GM12872 (cell line): ENCODE results near the gene ZFX.

Source experiments
- TF ChIP-seq, protein P1 (sequence below): IDR thresholded peaks from 3 replicates; pipeline ENCODE4 v1.5.1; 2011; ENCODE audit warnings: low read depth, mild to moderate bottlenecking, low read length, moderate library complexity; ENCODE audit not compliant: insufficient read depth

ZFX gene

DNA sequence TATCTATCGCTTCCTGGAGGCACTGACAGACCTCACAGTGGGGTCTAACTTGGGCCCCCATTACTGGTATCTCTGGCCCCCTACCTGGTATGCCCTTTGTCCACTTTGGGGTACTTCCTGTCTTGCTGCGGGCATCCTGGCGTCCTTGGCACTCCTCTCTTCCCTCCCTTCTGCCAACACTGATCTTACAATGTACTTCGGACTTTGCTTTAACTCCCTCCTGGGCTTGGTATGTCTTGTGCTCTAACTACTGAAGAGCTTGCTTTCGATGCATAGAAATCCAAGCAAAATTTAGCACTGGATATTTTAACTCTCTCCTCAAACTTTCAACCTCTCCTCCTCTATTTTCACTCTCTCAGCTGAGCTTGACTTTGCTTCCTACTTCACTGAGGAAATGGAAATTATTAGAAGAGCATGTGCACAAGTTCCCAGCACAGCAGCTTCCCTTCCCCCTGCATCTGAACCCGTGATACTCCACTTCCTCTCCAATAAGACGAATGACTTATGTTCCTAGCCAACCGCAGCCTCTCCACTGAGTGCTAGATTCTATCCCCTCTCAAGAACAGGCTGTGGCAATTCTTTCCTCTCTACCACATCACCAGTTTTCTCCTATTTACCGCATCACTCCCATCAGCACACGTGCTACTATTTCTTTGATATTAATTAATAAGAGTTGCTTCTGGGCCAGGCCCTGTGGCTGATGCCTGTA lies 111.5 kb downstream of the ZFX start:
- TF ChIP-seq, protein P1, sequence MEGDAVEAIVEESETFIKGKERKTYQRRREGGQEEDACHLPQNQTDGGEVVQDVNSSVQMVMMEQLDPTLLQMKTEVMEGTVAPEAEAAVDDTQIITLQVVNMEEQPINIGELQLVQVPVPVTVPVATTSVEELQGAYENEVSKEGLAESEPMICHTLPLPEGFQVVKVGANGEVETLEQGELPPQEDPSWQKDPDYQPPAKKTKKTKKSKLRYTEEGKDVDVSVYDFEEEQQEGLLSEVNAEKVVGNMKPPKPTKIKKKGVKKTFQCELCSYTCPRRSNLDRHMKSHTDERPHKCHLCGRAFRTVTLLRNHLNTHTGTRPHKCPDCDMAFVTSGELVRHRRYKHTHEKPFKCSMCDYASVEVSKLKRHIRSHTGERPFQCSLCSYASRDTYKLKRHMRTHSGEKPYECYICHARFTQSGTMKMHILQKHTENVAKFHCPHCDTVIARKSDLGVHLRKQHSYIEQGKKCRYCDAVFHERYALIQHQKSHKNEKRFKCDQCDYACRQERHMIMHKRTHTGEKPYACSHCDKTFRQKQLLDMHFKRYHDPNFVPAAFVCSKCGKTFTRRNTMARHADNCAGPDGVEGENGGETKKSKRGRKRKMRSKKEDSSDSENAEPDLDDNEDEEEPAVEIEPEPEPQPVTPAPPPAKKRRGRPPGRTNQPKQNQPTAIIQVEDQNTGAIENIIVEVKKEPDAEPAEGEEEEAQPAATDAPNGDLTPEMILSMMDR, result no peak

DNA sequence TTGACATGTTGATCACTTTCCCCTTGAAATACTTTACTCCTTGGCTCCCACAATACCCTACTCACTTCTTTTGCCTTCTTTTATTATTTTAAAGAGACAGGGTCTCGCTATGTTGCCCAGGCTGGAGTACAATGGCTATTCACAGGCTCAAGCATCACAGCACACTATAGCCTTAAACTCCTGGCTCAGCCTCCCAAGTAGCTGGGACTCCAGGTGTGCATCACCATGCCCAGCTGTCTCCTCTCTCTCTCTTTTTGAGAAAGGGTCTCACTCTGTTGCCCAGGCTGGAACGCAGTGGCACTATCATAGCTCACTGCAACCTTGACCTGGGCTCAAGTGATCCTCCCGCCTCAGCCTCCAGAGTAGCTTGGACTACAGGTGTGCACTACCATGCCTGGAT lies 112.8 kb downstream of the ZFX start:
- TF ChIP-seq, protein P1, result no peak

DNA sequence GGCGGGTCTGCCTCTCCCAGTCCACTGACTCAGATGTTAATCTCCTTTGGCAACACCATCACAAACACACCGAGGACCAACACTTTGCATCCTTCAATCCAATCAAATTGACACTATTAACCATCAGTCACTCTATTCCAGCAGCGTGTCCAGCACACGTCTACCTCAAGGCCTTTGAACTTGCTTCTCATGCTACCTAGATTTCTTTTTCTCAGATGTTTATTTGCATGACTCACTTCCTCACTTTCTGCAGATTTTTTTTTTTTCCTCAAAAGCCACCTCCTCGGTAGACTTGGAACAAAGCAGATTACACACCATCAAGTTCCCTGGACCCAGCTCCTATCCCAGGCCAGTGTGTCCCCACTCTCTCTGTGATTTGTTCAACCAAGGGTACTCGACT lies 114.9 kb downstream of the ZFX start:
- TF ChIP-seq, protein P1, result no peak
